ENCODE results near the gene AURKAIP1. TPM values are rescaled to one million over a fixed set of nuclear protein-coding genes. Genes with fewer than 3 reads are reported as not detected.

Gene AURKAIP1
- polyA plus RNA-seq, 1 of the 3 experiments (the other 2 are of a cell fraction): 214 TPM

GRCh38 chr1:1395166-1395565 is 20.2 kb upstream of the AURKAIP1 start (continued):
- TF ChIP-seq REST (IDR thresholded peaks at IDR 0.05; ENCODE audit: low read depth, low read length) (no peak), FOXM1 (IDR thresholded peaks at IDR 0.05; ENCODE audit: low read depth) (no peak), RFX5 (IDR thresholded peaks at IDR 0.05; ENCODE audit: low read length) (no peak), FOXJ3 (CRISPR knock-in tag; IDR thresholded peaks at IDR 0.05) (no peak), YY1 (IDR thresholded peaks at IDR 0.05; ENCODE audit: low read depth) (no peak), GABPA (IDR thresholded peaks at IDR 0.05; ENCODE audit: low read depth) (no peak), MXI1 (IDR thresholded peaks at IDR 0.05; ENCODE audit: low read depth, low read length) (no peak), EZH2phosphoT487 (IDR thresholded peaks at IDR 0.05; ENCODE audit: borderline replicate concordance, low read depth) (no peak)

- no peak overlapping the region for H3K4me2 ChIP-seq
- H3F3A ChIP-seq (replicated peaks; ENCODE audit: insufficient read depth): no peaks in the 10 kb centered on the region
- no peak overlapping the region for H3K4me3 ChIP-seq (ENCODE audit: low read depth in 2 of 2, low read length in 1 of 2)
- H3K9me2 ChIP-seq: no peaks in the 10 kb centered on the region
- H4K20me1 ChIP-seq (ENCODE audit: insufficient read depth): 0 out of 2 replicates have a peak, but pooled peaks cover 4% of the 10 kb centered on the region
- 97% methylated on average over 7 of the region's 7 CpGs for WGBS (ENCODE audit: low lambda C conversion rate)
- peaks cover 55 to 59% of the 10 kb centered on the region in 2 experiments for H3K36me3 ChIP-seq (replicated peaks in 1 of 2; ENCODE audit: control insufficient read depth in 1 of 2, insufficient read depth in 2 of 2, low read length in 1 of 2)
- no peak overlapping the region for H3K27ac ChIP-seq (ENCODE audit: low read depth in 2 of 2, low read length in 1 of 2)
- ChIA-PET CTCF (no interaction called here), POLR2A (no interaction called here)
- no peaks in the 10 kb centered on the region for H3K27me3 ChIP-seq (ENCODE audit: insufficient read depth)
- TF ChIP-seq SMC3 (IDR thresholded peaks at IDR 0.05; ENCODE audit: low read depth, low read length) (no peak), RCOR1 (IDR thresholded peaks at IDR 0.05; ENCODE audit: low read length) (no peak), IRF3 (IDR thresholded peaks at IDR 0.05; ENCODE audit: low read depth, low read length) (no peak), YY1 (IDR thresholded peaks at IDR 0.05; ENCODE audit: low read depth) (no peak), EZH2phosphoT487 (IDR thresholded peaks at IDR 0.05; ENCODE audit: borderline replicate concordance, low read depth) (no peak), USF1 (IDR thresholded peaks at IDR 0.05; ENCODE audit: borderline replicate concordance, low read depth) (no peak), MXI1 (IDR thresholded peaks at IDR 0.05; ENCODE audit: low read depth, low read length) (no peak), GABPA (IDR thresholded peaks at IDR 0.05; ENCODE audit: low read depth) (no peak), RXRA (IDR thresholded peaks at IDR 0.05; ENCODE audit: borderline replicate concordance, low read depth) (no peak), FOXJ3 (CRISPR knock-in tag; IDR thresholded peaks at IDR 0.05) (no peak), JUND (IDR thresholded peaks at IDR 0.05) (no peak), NRF1 (IDR thresholded peaks at IDR 0.05; ENCODE audit: low read depth, low read length) (no peak), REST (IDR thresholded peaks at IDR 0.05; ENCODE audit: low read depth, low read length) (no peak), POLR2AphosphoS5 (IDR thresholded peaks at IDR 0.05; ENCODE audit: low read depth, low read length) (no peak)
- H2AFZ ChIP-seq (ENCODE audit: low read depth): no peak overlapping the region
- no peak for DNase-seq
- H3K9me3 ChIP-seq: no peaks in the 10 kb centered on the region
- peaks cover 79% of the 10 kb centered on the region for H3K79me2 ChIP-seq (ENCODE audit: insufficient read depth)
- no peak overlapping the region for H3K9ac ChIP-seq
- peaks cover 6 to 7% of the 10 kb centered on the region in 2 experiments; a peak in 1 of 4 replicates for H3K4me1 ChIP-seq (ENCODE audit: control insufficient read depth in 1 of 2, insufficient read depth in 2 of 2, low read depth in 1 of 2, low read length in 1 of 2)
These were observed 19.1 kb upstream of the AURKAIP1 start for GRCh38 chr1:1394116-1394515.
